GM12865 (cell line): ENCODE measurements around the gene PUDP.
"Not testable (repeated sequence)": the region's sequence is repeated elsewhere in the genome, so short reads cannot be mapped to it uniquely, and the experiment has no call there.

Experiments
- DNase-seq: peaks from one replicate; pipeline ENCODE4 v3.0.0; 2010; ENCODE audit warnings: low read depth
- H3K4me3 ChIP-seq: 2 replicates; pipeline ENCODE4 v1.5.1; 2011; ENCODE audit warnings: mild to moderate bottlenecking, low read depth, low read length, control low read depth
- CTCF ChIP-seq: IDR thresholded peaks from 2 replicates; pipeline ENCODE4 v1.5.1; 2011; ENCODE audit warnings: low read length, control low read depth, low read depth, inconsistent platforms; ENCODE audit not compliant: insufficient read depth; ENCODE audit errors: missing control alignments

Gene PUDP

GRCh38 chrX:7047951-7048350 lies 100.0 kb downstream of the PUDP start:
- no peak for TF ChIP-seq CTCF
- no peak overlapping the region for H3K4me3 ChIP-seq
- DNase-seq: no peak

GRCh38 chrX:7045238-7045955 lies 102.6 kb downstream of the PUDP start:
- no peak overlapping the region for H3K4me3 ChIP-seq

DNA sequence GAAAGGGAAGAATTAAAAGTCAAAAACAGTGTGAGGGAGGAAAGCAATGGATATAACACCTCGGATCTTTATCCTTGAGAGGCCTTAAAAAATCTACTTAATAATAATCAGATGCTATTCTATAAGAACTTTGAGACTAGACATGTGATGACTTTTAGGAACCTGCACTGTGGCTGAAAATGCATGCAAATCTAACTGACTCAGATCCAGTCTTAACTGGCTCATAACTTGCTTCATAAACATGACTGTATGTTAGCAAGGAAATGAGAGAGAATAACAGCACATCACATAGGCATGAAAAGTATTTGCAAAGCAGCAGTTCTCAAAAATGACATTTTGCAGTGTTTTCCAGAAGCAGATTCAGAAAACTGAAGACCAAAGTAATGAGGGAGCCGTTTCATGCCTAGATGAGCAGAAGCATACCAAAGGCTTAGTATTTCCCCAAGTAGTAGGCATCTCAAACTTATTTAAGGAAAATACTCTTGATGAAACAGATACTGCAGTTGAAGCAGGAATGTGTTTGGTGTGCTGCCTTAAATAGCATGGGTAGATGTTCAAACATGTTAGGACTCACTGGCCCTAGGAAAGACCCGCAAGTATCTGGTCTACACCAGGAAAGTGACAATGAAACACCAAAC lies 104.0 kb downstream of the PUDP start:
- DNase-seq, H3K4me3 ChIP-seq: not testable (repeated sequence)

More at GRCh38 chrX:7045238-7045955, 102.6 kb downstream of the PUDP start:
- TF ChIP-seq CTCF: no peak
- no peak for DNase-seq

- no peak overlapping the region for H3K4me3 ChIP-seq
- no peak for DNase-seq
- no peak for TF ChIP-seq CTCF
Measured at GRCh38 chrX:7028246-7028645, 119.7 kb downstream of the PUDP start.

- TF ChIP-seq CTCF: no peak
- no peak overlapping the region for H3K4me3 ChIP-seq
- DNase-seq: no peak
Measured at GRCh38 chrX:7027071-7027470, 120.9 kb downstream of the PUDP start.

DNA sequence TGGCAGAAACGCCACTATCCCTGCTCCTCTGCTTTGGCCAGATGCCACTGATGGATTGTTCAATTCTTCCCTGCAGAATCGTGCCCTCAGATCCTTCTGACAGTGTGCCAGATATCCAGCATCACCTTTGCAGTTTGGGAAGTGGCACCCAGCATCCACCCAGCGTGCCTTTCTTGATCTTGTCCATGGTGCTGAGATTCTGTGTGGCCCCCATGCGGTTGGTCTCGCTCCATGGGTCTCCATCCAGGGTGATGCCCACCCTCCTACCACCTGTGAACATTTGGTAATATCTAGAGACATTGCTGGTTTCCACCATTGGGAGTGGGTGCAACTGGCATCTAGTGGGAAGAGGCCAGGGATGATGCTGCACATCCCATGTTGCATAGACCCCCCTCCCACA lies 121.6 kb downstream of the PUDP start:
- DNase-seq, H3K4me3 ChIP-seq: not testable (repeated sequence)

DNA sequence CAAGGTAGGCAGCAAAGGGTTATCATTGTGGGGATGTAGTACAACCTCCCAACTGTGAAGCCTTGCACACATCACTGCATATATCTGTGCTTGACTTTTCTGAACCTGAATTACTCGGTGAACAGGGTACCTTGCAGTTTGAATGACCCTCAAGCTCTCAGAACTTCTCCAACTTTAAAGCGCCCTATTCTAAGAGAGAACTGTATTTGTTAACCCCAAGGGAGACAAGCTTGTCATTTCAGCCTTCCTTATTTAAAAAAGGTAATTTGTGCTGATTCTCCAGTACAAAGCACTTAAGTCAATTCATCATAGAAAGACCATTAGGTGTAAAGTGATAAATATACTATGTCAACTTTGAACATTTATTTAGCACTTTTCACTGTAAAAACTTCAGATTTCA lies 122.5 kb downstream of the PUDP start:
- DNase-seq: no peak
- TF ChIP-seq CTCF: no peak
- no peak overlapping the region for H3K4me3 ChIP-seq

DNA sequence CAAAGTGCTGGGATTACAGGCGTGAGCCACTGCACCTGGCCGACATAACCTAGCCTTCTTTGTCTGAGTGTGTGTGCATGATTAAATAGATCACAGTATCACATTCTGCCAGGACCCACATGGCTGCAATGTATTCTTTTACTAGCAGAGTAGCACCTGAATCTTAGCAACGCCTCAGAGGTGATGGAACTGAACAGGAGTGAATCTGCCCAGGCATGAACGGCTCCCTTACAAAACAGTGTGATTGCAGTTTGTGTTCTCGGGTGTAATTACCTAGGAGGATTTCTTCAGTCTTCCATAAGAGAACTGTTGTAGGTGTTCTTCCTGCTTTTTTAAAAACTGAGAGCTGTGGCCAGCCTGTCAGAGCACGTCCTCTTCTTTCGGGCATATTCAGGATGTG lies 123.1 kb downstream of the PUDP start:
- TF ChIP-seq CTCF: no peak
- no peak overlapping the region for H3K4me3 ChIP-seq
- DNase-seq: no peak

- not testable (repeated sequence) for DNase-seq, H3K4me3 ChIP-seq
Measured at GRCh38 chrX:7022996-7023395, 125.0 kb downstream of the PUDP start.
